Measurements from ENCODE around the gene CDC23.
"Not testable (repeated sequence)": the region's sequence is repeated elsewhere in the genome, so short reads cannot be mapped to it uniquely, and the experiment has no call there.

- TF ChIP-seq CTCF, POLR2A, POLR2AphosphoS5, EP300 (IDR thresholded peaks at IDR 0.05): not testable (repeated sequence)
Measured at GRCh38 chr5:138155977-138156376, 57.1 kb downstream of the CDC23 start.
